ENCODE measurements around the gene KATNB1.

Gene KATNB1

GRCh38 chr16:57748596-57748995, 13.0 kb downstream of the KATNB1 start:
- no peak for TF ChIP-seq CTCF (conservative IDR thresholded peaks at IDR 0.05; ENCODE audit: low read depth, low read length)
- no peak for DNase-seq (ENCODE audit: low read depth)

GRCh38 chr16:57749101-57749692, 13.6 kb downstream of the KATNB1 start:
- H3K4me3 ChIP-seq (ENCODE audit: low read depth, low read length), result no peak overlapping the region
- DNase-seq (ENCODE audit: low read depth), result no peak
- no peak for TF ChIP-seq CTCF (conservative IDR thresholded peaks at IDR 0.05; ENCODE audit: low read depth, low read length)

More at GRCh38 chr16:57748596-57748995, 13.0 kb downstream of the KATNB1 start:
- H3K4me3 ChIP-seq (ENCODE audit: low read depth, low read length), result no peak overlapping the region

- TF ChIP-seq CTCF (conservative IDR thresholded peaks at IDR 0.05; ENCODE audit: low read depth, low read length), result no peak
- no peak for DNase-seq (ENCODE audit: low read depth)
- H3K4me3 ChIP-seq (ENCODE audit: low read depth, low read length), result no peak overlapping the region
Observed at GRCh38 chr16:57749856-57750452, 14.4 kb downstream of the KATNB1 start.

- DNase-seq (ENCODE audit: low read depth), result no peak
Observed at GRCh38 chr16:57750796-57751538, 15.4 kb downstream of the KATNB1 start.

GRCh38 chr16:57751539-57752202, 16.1 kb downstream of the KATNB1 start:
- DNase-seq (ENCODE audit: low read depth), result no peak
- TF ChIP-seq CTCF (conservative IDR thresholded peaks at IDR 0.05; ENCODE audit: low read depth, low read length), result no peak

More at GRCh38 chr16:57750796-57751538, 15.4 kb downstream of the KATNB1 start:
- H3K4me3 ChIP-seq (ENCODE audit: low read depth, low read length), result no peak overlapping the region
- no peak for TF ChIP-seq CTCF (conservative IDR thresholded peaks at IDR 0.05; ENCODE audit: low read depth, low read length)

GRCh38 chr16:57752203-57752580, 16.6 kb downstream of the KATNB1 start:
- no peak for DNase-seq (ENCODE audit: low read depth)
- H3K4me3 ChIP-seq (ENCODE audit: low read depth, low read length), result no peak overlapping the region
- TF ChIP-seq CTCF (conservative IDR thresholded peaks at IDR 0.05; ENCODE audit: low read depth, low read length), result no peak

More at GRCh38 chr16:57751539-57752202, 16.1 kb downstream of the KATNB1 start:
- H3K4me3 ChIP-seq (ENCODE audit: low read depth, low read length), result no peak overlapping the region

All from choroid plexus epithelial cell (primary cell).